GM23248 (cell line): ENCODE data around the gene YPEL2.

Experiments
- EZH2 ChIP-seq: fragments of 200-600 bp; sonication (generic); IDR thresholded peaks from 2 replicates; pipeline ENCODE4 v1.6.1; 2018; ENCODE audit warnings: antibody characterized with exemption, mild to moderate bottlenecking; ENCODE audit not compliant: insufficient read depth, poor library complexity, severe bottlenecking
- EZH2phosphoT487 ChIP-seq: fragments of 200-600 bp; sonication (generic); IDR thresholded peaks from 2 replicates; pipeline ENCODE4 v1.6.1; 2018; ENCODE audit warnings: antibody characterized with exemption, moderate library complexity, mild to moderate bottlenecking, low read depth; ENCODE audit not compliant: insufficient read depth

DNA sequence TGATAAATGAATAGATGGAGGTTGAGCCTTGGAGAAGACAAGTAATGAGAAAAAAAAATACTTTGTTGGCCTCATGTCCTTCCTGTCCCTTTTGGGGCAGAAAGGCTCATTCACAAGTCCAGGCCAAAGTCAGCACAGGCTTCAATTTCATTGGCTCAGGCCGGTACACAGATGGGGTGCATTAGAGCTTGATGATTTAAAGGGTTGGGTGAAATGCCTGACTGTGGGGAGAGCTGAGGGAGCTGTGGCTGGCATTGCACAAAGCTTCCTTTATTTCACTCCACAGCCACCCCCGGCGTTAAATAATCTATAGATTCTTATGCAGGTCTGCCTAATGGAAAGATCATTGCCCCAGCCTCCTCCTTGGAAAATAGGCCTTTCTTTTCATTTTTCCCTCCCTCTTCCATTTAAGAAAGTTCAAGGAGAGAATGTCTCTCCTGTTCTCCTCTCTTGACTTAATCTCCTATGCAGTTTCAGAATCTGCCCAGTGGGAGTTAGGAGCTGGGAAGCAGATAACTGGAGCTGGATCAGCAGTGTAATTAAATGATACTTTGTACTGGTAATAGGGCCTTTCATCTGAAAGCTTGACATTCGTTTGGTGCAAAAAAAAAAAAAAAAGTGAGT lies 24.4 kb downstream of the YPEL2 start:
- TF ChIP-seq EZH2phosphoT487 (no peak), EZH2 (no peak)
